Erythroblast (primary cell): ENCODE measurements around the gene ALLC.

Experiments used
- GATA1 ChIP-seq: IDR thresholded peaks from 2 replicates; pipeline ENCODE4 v1.6.1; 2011; ENCODE audit warnings: low read depth, mild to moderate bottlenecking, control low read depth, low read length, moderate library complexity
- POLR2A ChIP-seq: IDR thresholded peaks from 2 replicates; pipeline ENCODE4 v1.6.1; 2011; ENCODE audit warnings: mild to moderate bottlenecking, low read length

DNA sequence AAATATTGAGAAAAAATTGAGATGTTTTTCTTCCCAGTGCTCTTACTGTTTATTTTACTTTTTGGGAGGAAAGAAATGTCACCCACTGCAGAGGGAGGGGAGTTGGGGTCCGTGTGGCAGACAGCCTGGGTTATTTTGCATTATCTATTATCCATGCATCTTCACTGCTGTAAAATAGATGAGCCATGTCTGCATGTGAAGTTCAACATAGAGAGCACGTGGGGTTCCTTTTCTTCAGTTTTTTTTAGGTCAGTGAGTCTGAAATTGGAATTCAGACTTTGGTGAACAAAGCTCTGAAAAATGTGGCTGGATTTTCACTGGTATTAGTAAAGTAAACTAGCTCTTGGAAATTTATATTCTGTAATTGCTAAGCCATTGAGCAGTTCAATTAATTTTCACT is 47.8 kb downstream of the ALLC start:
- TF ChIP-seq POLR2A = no peak
- no peak for TF ChIP-seq GATA1
